Thyroid gland (tissue), 4 donors: Measurements from ENCODE around the gene HCN1.

Experiments
- CTCF ChIP-seq, 6 experiments: fragments of 200-600 bp in 3 of 6; fragments of 450-650 bp in 3 of 6; sonication (generic) in 3 of 6; IDR thresholded peaks; one replicate each; pipeline ENCODE4 v1.5.1; 2016 to 2019; ENCODE audit warnings: antibody characterized with exemption in 6 of 6, mild to moderate bottlenecking in 2 of 6, inconsistent platforms in 1 of 6, moderate library complexity in 1 of 6
- POLR2A ChIP-seq, 2 donors: fragments of 450-650 bp; IDR thresholded peaks; one replicate each; pipeline ENCODE4 v1.6.1; 2017; ENCODE audit warnings: antibody characterized with exemption in 2 of 2, mild to moderate bottlenecking in 2 of 2, moderate library complexity in 1 of 2

- TF ChIP-seq CTCF (IDR thresholded peaks at IDR 0.05) (no peak), POLR2A (IDR thresholded peaks at IDR 0.05) (no peak)
Observed at GRCh38 chr5:45402804-45403455, 293.2 kb downstream of the HCN1 start.
